NK-92 (cell line): ENCODE results near the gene DHRS7.

ENCODE experiments used
- DNase-seq: peaks from one replicate; lab custom pipeline; 2025; ENCODE audit not compliant: unreplicated experiment; lab: John Stamatoyannopoulos, UW

DHRS7 gene

GRCh38 chr14:60188115-60188514 is 22.9 kb upstream of the DHRS7 start:
- no peak for DNase-seq

GRCh38 chr14:60184905-60185555 is 19.8 kb upstream of the DHRS7 start:
- DNase-seq = no peak

GRCh38 chr14:60184146-60184904 is 19.1 kb upstream of the DHRS7 start:
- no peak for DNase-seq

GRCh38 chr14:60183741-60184140 is 18.5 kb upstream of the DHRS7 start:
- DNase-seq = no peak

- no peak for DNase-seq
These were observed 17.9 kb upstream of the DHRS7 start for GRCh38 chr14:60183138-60183537.

GRCh38 chr14:60179431-60179869 is 14.3 kb upstream of the DHRS7 start:
- DNase-seq = no peak

GRCh38 chr14:60178820-60179219 is 13.6 kb upstream of the DHRS7 start:
- no peak for DNase-seq

GRCh38 chr14:60178164-60178563 is 13.0 kb upstream of the DHRS7 start:
- DNase-seq = no peak

- no peak for DNase-seq
These were observed 10.2 kb upstream of the DHRS7 start for GRCh38 chr14:60175255-60175902.

GRCh38 chr14:60174352-60175254 is 9.4 kb upstream of the DHRS7 start:
- DNase-seq = no peak

- no peak for DNase-seq
These were observed 6.5 kb upstream of the DHRS7 start for GRCh38 chr14:60171690-60172089.

- DNase-seq = no peak
These were observed 5.8 kb upstream of the DHRS7 start for GRCh38 chr14:60170948-60171347.

- DNase-seq = no peak
These were observed 4.5 kb upstream of the DHRS7 start for GRCh38 chr14:60169722-60170121.

GRCh38 chr14:60166142-60166541 is 944 bp upstream of the DHRS7 start:
- DNase-seq = no peak

GRCh38 chr14:60165547-60165876 is 314 bp upstream of the DHRS7 start:
- no peak for DNase-seq

- DNase-seq = no peak
These were observed 840 bp downstream of the DHRS7 start for GRCh38 chr14:60164404-60164711.

- DNase-seq = no peak
These were observed 1.5 kb downstream of the DHRS7 start for GRCh38 chr14:60163693-60164092.

- DNase-seq = no peak
These were observed 3.7 kb downstream of the DHRS7 start for GRCh38 chr14:60161196-60162107.

GRCh38 chr14:60160422-60160821 is 4.8 kb downstream of the DHRS7 start:
- no peak for DNase-seq

GRCh38 chr14:60154671-60155070 is 10.5 kb downstream of the DHRS7 start:
- DNase-seq = no peak
